GM18951 (cell line): ENCODE data around the gene UQCR10.
"Not testable (repeated sequence)": the region's sequence is repeated elsewhere in the genome, so short reads cannot be mapped to it uniquely, and the experiment has no call there.

Source experiments
- POLR2A ChIP-seq: IDR thresholded peaks from 4 replicates; pipeline ENCODE4 v1.6.1; 2011; ENCODE audit warnings: mild to moderate bottlenecking; ENCODE audit not compliant: insufficient read length, insufficient read depth; ENCODE audit errors: extremely low read depth
- in situ Hi-C: fragments of 300-500 bp; cut with MboI; formaldehyde crosslinking; loops from one replicate; pipeline ENCODE4 v1.12.0; 2022; ENCODE audit warnings: low sequenced_read_pairs, mixed read lengths, inconsistent platforms; ENCODE audit not compliant: unreplicated experiment

The UQCR10 gene

DNA sequence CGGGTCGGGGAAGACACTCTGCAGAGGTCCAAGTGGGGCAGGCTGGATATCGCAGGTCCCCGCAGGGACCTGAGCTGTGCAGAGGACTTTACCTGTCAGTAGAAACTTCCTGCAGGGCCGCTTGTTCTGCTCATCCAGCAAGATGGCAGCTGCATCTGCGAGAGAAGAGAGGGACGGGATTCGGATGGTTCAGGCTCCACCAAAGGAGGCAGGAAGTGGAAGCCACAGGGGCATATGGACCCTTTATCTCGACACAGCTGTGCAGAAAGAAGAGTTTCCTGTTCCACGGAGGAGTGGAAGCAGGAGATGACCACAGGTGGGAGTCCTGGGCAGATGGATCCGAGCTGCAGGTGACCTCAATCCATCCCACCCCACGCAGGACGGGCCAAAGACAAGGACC is 24.8 kb upstream of the UQCR10 start:
- TF ChIP-seq POLR2A: no peak
- in situ Hi-C loops: no loop called here

DNA sequence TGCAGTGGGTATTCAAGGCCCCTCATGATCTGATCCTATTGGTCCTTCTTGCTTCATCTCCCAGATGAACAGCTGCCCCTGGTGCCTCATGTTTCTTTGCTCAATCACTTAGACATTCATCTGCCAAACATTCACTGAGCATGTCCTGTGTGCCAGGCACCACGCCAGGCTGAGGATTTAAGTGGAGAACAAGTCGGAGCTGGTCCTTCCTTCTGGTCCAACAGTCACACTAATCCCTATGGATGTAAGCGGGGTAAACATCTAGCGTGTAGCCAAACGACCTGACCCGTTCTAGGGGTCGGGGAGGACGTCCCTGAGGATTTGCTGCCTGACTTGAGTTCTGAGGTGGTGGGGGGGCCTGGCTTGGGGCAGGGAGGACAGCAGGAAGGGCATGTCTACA is 22.3 kb upstream of the UQCR10 start:
- in situ Hi-C loops: no loop called here
- no peak for TF ChIP-seq POLR2A

DNA sequence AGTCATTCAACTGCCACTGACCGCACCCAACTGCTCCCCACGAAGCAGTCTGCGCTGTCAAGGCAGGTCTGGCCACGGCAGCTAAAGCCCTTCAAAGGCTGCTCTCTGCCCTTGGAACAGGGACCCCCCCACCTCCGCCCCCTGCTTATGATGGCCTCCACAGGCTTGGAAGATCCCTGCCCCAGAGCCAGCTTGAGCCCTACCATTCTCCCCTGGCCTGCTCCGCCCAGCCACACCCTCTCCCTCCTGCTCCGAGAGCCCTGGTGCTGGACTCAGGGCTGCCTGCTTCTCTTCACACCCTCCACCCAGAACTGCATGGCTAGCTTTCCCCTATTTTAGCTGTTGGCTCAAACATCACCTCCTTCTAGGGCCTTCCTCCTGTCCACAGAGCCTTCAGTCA is 19.3 kb upstream of the UQCR10 start:
- no peak for TF ChIP-seq POLR2A
- in situ Hi-C loops: no loop called here

DNA sequence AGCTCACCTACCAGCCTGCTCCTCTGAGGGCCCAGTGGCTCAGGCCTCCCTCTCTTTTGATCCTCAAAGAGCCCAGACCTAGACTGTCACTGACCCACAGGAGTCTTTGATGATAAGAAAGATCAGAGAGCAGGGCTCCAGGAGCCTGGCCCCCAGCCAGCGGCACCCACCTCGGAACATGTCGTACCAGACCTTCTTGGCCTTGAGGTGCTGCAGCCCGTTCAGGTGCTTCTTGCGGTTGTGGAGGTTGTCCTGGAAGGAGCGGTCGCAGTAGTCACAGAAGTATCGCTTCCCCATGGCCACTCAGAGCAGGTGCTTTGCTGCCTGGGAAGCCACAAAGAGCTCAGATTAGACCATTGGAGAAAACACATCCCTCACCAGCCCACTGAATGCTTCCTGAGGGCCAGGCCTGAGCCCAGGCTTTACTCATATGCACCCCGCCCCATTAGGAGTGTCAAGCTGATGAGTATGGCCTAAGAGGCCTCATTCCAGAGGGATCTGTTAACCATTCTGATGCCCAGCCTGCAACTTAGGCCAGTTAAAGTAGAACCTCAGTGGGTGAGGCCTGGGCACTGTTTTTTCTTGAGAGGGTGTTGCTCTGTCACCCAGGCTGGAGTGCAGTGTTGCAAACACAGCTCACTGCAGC is 18.8 kb upstream of the UQCR10 start:
- in situ Hi-C loops: no loop called here
- TF ChIP-seq POLR2A: no peak

DNA sequence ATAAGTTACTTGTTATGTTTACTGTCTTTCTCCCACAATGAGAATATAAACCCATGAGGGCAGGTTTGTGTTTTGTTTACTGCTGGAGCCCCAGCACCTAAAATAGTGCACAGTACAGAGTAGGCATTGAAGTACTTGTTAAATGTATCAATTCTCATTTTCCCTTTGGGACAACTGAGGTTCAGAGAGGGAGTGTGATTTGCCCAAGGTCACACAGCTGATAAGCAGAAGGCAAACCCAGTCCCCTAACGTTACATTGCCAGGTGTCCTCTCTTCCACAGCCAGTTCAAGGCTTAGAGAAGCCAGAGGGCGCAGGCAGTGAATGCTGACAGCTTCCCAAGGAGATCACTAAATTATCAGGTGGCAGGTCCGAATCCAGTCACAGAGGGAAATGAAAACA is 17.1 kb upstream of the UQCR10 start:
- in situ Hi-C loops: no loop called here
- TF ChIP-seq POLR2A: no peak

DNA sequence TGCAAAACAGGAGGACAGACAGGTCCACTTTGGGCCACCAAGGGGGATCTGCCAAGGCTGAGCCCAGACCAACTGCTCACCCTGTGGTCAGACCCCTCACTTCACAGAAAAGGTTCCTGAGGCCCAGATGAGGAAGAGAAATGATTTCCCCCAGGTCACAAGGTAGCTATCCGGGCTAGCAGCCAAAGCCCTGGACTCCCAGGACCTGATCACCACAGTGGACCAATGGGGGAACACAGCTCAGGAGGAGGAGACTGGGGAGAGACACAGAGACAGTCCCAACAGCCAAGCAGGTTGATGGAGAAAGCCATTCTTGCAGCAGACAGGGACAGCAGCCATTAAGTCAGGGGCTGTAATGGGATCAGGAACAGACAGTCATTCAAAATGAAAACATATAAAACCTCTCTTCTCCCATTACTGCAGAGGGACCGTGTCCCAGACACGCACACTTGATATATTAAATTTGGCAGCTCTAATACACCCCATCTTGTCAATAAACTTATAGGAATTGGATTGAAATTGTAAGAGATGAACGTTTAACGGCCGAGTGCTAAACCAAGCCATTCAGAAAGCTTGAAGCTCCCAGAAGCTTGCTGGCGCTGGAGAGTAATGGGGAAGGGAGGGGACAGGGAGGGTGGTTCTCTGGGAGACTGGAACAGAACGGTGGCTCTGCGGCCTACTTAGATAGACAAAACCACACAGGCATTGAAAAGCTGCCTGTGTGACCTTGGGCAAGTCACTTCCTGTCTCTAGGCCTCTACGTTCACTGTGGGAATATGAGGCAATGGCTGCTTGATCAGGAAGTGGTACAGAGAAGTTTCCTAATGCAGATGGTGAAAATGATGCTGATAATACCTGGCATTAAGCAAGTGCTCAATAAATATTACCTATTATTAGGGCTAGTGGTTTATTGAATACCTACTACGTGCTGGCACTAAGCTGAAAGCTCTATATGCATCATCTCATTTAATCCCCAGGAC is 16.3 kb upstream of the UQCR10 start:
- no peak for TF ChIP-seq POLR2A
- in situ Hi-C loops: no loop called here

DNA sequence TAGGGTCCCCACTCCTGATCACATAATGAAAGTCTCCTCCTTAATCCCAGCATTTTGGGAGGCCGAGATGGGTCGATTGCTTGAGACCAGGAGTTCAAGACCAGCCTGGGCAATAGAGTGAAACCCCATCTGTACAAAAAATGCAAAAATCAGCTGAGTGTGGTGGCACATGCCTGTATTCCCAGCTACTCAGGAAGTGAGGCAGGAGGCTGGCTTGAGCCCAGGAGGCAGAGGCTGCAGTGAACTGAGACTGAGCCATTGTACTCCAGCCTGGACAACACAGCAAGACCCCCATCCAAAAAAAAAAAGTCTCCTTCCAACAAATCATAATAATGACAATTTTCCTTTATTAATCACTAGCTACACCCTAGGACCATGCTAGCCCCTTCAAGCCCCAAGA is 15.5 kb upstream of the UQCR10 start:
- no peak for TF ChIP-seq POLR2A
- in situ Hi-C loops: no loop called here

DNA sequence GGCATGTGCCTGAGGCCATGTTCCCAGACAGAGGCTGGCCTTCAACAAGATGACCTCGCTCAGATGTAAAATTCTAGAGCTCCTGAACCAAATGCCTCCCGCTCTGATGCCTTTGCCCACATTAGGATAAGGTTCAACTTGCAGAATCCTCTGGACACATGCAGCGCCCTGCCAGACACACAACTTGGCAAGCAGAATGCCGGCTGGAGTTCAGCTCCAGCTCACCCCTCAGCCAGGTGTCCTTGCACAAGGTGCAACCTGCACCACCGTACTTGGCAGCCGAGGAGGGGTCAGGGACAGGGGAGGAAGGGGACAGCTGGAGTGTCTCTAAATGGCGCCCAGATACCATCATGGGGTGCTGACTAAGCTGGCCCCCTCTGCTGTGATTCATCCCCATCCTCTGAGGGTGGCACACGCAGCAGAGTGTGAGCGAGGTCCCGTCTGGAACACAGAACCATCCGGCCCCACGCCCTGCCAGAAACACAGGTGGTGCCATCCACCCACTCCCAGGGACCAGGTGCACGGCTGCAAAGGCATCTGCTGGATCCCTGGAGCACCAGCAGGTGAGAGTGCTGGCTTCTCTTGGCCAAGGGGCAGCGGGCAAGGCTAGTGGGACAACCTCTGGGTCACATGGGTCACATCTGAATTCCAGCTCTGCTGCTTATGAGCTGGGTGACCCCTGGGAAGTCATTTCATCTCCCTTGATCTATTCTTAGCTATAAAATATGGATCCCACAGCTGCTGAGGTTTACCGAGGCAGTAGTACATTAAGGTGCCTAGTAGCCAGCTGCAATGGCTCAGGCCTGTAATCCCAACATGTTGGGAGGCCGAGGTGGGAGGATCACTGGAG is 13.1 kb upstream of the UQCR10 start:
- TF ChIP-seq POLR2A: no peak
- in situ Hi-C loops: no loop called here

DNA sequence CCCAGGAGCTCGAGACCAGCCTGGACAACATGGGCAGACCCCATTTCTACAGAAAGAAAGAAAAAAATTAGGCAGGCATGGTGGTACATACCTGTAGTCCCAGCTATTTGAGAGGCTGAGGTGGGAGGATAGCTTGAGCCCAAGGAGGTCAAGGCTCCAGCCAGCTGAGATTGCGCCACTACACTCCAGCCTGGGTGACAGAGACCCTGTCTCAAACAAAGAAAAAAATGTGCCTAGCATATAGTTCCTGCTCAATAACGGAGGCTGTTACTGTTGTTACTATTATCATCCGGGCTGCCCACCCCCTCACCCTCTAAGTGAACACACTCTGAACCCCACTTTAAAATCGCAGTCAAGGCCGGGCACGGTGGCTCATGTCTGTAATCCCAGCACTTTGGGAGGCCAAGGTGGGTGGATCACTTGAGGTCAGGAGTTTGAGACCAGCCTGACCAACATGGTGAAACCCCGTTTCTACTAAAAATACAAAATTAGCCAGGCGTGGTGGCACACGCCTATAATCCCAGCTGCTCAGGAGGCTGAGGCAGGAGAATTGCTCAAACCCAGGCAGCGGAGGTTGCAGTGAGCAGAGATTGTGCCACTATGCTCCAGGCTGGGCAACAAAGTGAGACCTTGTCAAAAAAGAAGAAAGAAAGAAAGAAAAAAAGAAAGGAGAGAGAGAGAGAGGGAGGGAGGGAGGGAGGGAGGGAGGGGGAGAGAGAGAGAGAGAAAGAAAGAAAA is 12.3 kb upstream of the UQCR10 start:
- in situ Hi-C loops: not testable (repeated sequence)

DNA sequence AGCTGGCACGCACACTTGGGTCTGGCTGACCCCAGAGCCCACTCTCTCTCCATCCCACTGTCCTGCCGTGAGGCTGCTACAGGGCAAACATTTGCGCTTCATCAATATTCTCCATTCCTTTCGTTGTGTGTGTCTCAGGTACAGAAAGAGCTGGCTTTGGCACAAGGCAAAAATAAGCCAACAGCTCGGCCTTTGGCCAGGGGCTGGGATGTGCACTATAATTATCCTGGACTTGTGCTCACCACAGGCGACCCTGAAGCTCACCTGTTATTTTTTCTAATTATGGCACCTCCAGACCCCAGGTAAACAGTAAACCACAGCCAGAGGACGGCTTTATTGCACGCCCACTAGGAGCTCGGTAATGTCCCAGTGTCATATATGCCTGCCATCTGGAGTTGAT is 11.3 kb upstream of the UQCR10 start:
- in situ Hi-C loops: no loop called here

DNA sequence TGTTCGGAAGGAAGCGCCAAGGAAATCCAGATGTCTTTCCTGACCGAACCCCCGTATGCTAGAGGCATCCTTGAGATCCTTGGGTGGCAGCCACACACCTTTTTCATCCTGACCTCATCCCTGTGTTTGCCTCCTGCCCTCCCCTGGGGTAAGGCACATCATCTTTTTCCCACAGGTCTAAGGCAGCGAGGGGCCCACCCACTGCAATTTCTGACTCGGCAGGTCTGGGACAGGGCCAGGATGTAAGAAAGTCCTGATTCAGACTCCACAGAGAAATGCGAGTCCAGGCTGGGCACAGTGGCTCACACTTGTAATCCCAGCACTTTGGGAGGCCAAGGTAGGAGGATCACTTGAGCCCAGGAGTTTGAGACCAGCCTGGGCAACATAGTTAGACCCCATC is 10.8 kb upstream of the UQCR10 start:
- in situ Hi-C loops: no loop called here
- TF ChIP-seq POLR2A: no peak

More for the DNA sequence above, 11.3 kb upstream of the UQCR10 start:
- TF ChIP-seq POLR2A: no peak

DNA sequence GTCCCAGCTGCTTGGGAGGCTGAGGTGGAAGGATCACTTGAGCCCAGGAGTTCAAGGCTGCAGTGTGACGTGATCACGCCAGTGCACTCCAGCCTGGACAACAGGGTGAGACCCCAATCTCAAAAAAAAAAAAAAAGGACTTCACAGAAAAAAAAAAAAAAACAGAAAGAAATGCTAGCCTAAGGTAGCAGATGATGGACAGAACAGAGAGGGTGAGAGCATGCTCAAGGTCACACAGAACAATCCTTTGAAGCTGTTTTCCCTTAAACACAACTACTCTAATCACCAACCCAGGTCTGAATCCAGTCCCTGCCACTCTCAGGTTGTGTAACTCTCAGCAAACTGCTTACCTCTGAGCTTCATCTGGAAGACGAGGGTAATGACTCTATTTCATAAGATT is 10.1 kb upstream of the UQCR10 start:
- no peak for TF ChIP-seq POLR2A
- in situ Hi-C loops: no loop called here
